Stimulated activated CD8-positive, alpha-beta memory T cell treated with anti-CD3 and anti-CD28 coated beads, Interleukin-7, amount 100 ng/mL, for 1 hour (primary cell): Measurements from ENCODE around the gene KIF26A.

Experiments
- DNase-seq, 2 donors: peaks; one replicate each; pipeline ENCODE4 v3.0.0-alpha.2; 2020; ENCODE audit warnings: low read depth in 2 of 2

The KIF26A gene

GRCh38 chr14:104101086-104101621, 37.2 kb upstream of the KIF26A start:
- DNase-seq = no peak

GRCh38 chr14:104101651-104102281, 36.6 kb upstream of the KIF26A start:
- DNase-seq = no peak

GRCh38 chr14:104102282-104102914, 36.0 kb upstream of the KIF26A start:
- no peak for DNase-seq

- DNase-seq = no peak
These were observed 35.3 kb upstream of the KIF26A start for GRCh38 chr14:104103061-104103445.

- DNase-seq = no peak
These were observed 34.8 kb upstream of the KIF26A start for GRCh38 chr14:104103446-104104075.

GRCh38 chr14:104104076-104104901, 34.1 kb upstream of the KIF26A start:
- no peak for DNase-seq

- no peak for DNase-seq
These were observed 33.1 kb upstream of the KIF26A start for GRCh38 chr14:104105071-104105821.

GRCh38 chr14:104105822-104106470, 32.4 kb upstream of the KIF26A start:
- DNase-seq = no peak

- no peak for DNase-seq
These were observed 31.9 kb upstream of the KIF26A start for GRCh38 chr14:104106471-104106991.

- no peak for DNase-seq
These were observed 31.2 kb upstream of the KIF26A start for GRCh38 chr14:104107101-104107581.

- DNase-seq = no peak
These were observed 30.5 kb upstream of the KIF26A start for GRCh38 chr14:104107611-104108569.

- no peak for DNase-seq
These were observed 29.5 kb upstream of the KIF26A start for GRCh38 chr14:104108570-104109541.

- no peak for DNase-seq
These were observed 28.5 kb upstream of the KIF26A start for GRCh38 chr14:104109731-104110361.

- DNase-seq = no peak
These were observed 27.7 kb upstream of the KIF26A start for GRCh38 chr14:104110491-104111209.

GRCh38 chr14:104111301-104112112, 26.9 kb upstream of the KIF26A start:
- DNase-seq = no peak

- DNase-seq = no peak
These were observed 26.3 kb upstream of the KIF26A start for GRCh38 chr14:104112113-104112505.
